HG02623 (cell line): ENCODE measurements around the gene BNC2.

ENCODE experiments used
- ATAC-seq: cut with Tn5 transposase; IDR thresholded peaks from one replicate; pipeline ENCODE4 v1.9.1; 2021; ENCODE audit warnings: moderate library complexity; ENCODE audit not compliant: unreplicated experiment

BNC2 gene

GRCh38 chr9:16718952-16719351 is 151.5 kb downstream of the BNC2 start:
- no peak for ATAC-seq

GRCh38 chr9:16718296-16718695 is 152.2 kb downstream of the BNC2 start:
- no peak for ATAC-seq

GRCh38 chr9:16716601-16717000 is 153.9 kb downstream of the BNC2 start:
- no peak for ATAC-seq

GRCh38 chr9:16715404-16715803 is 155.1 kb downstream of the BNC2 start:
- no peak for ATAC-seq

GRCh38 chr9:16712787-16713186 is 157.7 kb downstream of the BNC2 start:
- ATAC-seq, result no peak

- ATAC-seq, result no peak
Measured at GRCh38 chr9:16710888-16711287, 159.6 kb downstream of the BNC2 start.

- ATAC-seq, result no peak
Measured at GRCh38 chr9:16709924-16710323, 160.5 kb downstream of the BNC2 start.

- ATAC-seq, result no peak
Measured at GRCh38 chr9:16708656-16709435, 161.6 kb downstream of the BNC2 start.

- ATAC-seq, result no peak
Measured at GRCh38 chr9:16705111-16705604, 165.3 kb downstream of the BNC2 start.

GRCh38 chr9:16704116-16705110 is 166.1 kb downstream of the BNC2 start:
- ATAC-seq, result no peak

GRCh38 chr9:16701347-16701746 is 169.1 kb downstream of the BNC2 start:
- ATAC-seq, result no peak

- ATAC-seq, result no peak
Measured at GRCh38 chr9:16693616-16694015, 176.9 kb downstream of the BNC2 start.

GRCh38 chr9:16690628-16691027 is 179.8 kb downstream of the BNC2 start:
- no peak for ATAC-seq

GRCh38 chr9:16690205-16690604 is 180.3 kb downstream of the BNC2 start:
- ATAC-seq, result no peak

- no peak for ATAC-seq
Measured at GRCh38 chr9:16689351-16689938, 181.0 kb downstream of the BNC2 start.

- no peak for ATAC-seq
Measured at GRCh38 chr9:16688814-16689213, 181.7 kb downstream of the BNC2 start.

- ATAC-seq, result no peak
Measured at GRCh38 chr9:16687678-16688369, 182.6 kb downstream of the BNC2 start.

GRCh38 chr9:16683326-16683725 is 187.1 kb downstream of the BNC2 start:
- no peak for ATAC-seq

GRCh38 chr9:16682273-16682672 is 188.2 kb downstream of the BNC2 start:
- ATAC-seq, result no peak

GRCh38 chr9:16681652-16681987 is 188.8 kb downstream of the BNC2 start:
- ATAC-seq, result no peak
